GM18517 (cell line): ENCODE results near the gene NLRP11.
"Not testable (repeated sequence)": the region's sequence is repeated elsewhere in the genome, so short reads cannot be mapped to it uniquely, and the experiment has no call there.

Source experiments
- ATAC-seq: cut with Tn5 transposase; IDR thresholded peaks from one replicate; pipeline ENCODE4 v1.9.1; 2021; ENCODE audit warnings: mild to moderate bottlenecking, moderate library complexity; ENCODE audit not compliant: unreplicated experiment

The NLRP11 gene

GRCh38 chr19:55781112-55781511, 50.7 kb downstream of the NLRP11 start:
- no peak for ATAC-seq

- ATAC-seq = no peak
Observed at GRCh38 chr19:55778331-55778730, 53.5 kb downstream of the NLRP11 start.

GRCh38 chr19:55777528-55777927, 54.3 kb downstream of the NLRP11 start:
- ATAC-seq = no peak

- not testable (repeated sequence) for ATAC-seq
Observed at GRCh38 chr19:55769632-55770031, 62.2 kb downstream of the NLRP11 start.

- ATAC-seq = not testable (repeated sequence)
Observed at GRCh38 chr19:55768818-55769217, 63.0 kb downstream of the NLRP11 start, which contains the start of gene RFPL4AL1. Gene RFPL4AL1, plus strand, starts transcription at chr19:55769118. Its CDS starts 2,687 bp downstream, at chr19:55771805.

- no peak for ATAC-seq
Observed at GRCh38 chr19:55766466-55766865, 65.3 kb downstream of the NLRP11 start.

GRCh38 chr19:55758797-55759196, 73.0 kb downstream of the NLRP11 start, which contains the start of gene RFPL4A:
Gene RFPL4A, plus strand, starts transcription at chr19:55759097. Its CDS starts 2,704 bp downstream, at chr19:55761801.
- not testable (repeated sequence) for ATAC-seq

GRCh38 chr19:55756808-55757207, 75.0 kb downstream of the NLRP11 start:
- ATAC-seq = not testable (repeated sequence)

GRCh38 chr19:55753401-55753800, 78.4 kb downstream of the NLRP11 start:
- ATAC-seq = no peak

GRCh38 chr19:55750715-55751114, 81.1 kb downstream of the NLRP11 start:
- no peak for ATAC-seq

GRCh38 chr19:55738302-55738701, 93.5 kb downstream of the NLRP11 start, which contains the start of gene NLRP9:
Gene NLRP9, minus strand, starts transcription at chr19:55738402. Its CDS starts 28 bp downstream, at chr19:55738374.
- no peak for ATAC-seq
